Stimulated activated effector memory CD8-positive, alpha-beta T cell treated with anti-CD3 and anti-CD28 coated beads, Interleukin-12 subunit alpha, Interleukin-12 subunit beta, amount 100 ng/mL, for 72 hours (primary cell): Measurements from ENCODE around the gene BBS7.
A peak's percentile ranks its signal among the peaks of the same experiment; 100 is the strongest.

Experiments
- ATAC-seq: fragments of 150-1000 bp; cut with Tn5 transposase; 2 replicates; pipeline ENCODE4 v1.10.0; 2021
- DNase-seq, 2 donors: peaks; one replicate each; pipeline ENCODE4 v3.0.0; 2021 to 2022; ENCODE audit warnings: low spot score in 2 of 2
- H3K27ac Mint-ChIP-seq: one replicate; pipeline ENCODE4 v1.8.0; 2022; ENCODE audit warnings: mild to moderate bottlenecking, mixed read lengths
- H3K36me3 Mint-ChIP-seq: one replicate; pipeline ENCODE4 v1.8.0; 2022; ENCODE audit warnings: mild to moderate bottlenecking, mixed read lengths
- H3K4me1 Mint-ChIP-seq: one replicate; pipeline ENCODE4 v1.8.0; 2022; ENCODE audit warnings: mixed read lengths
- H3K4me3 Mint-ChIP-seq: one replicate; pipeline ENCODE4 v1.8.0; 2022; ENCODE audit warnings: mild to moderate bottlenecking, mixed read lengths
- H3K9me3 Mint-ChIP-seq: one replicate; pipeline ENCODE4 v1.8.0; 2022; ENCODE audit warnings: mixed read lengths

Gene BBS7

GRCh38 chr4:121789455-121789854 lies 80.8 kb downstream of the BBS7 start:
- DNase-seq (no peak), ATAC-seq (no peak)
- H3K27ac Mint-ChIP-seq, result peak overlapping the region; percentile 58
- H3K36me3 Mint-ChIP-seq, result no peaks in the 10 kb centered on the region
- H3K4me3 Mint-ChIP-seq, result no peak overlapping the region
- peaks cover 14% of the 10 kb centered on the region for H3K4me1 Mint-ChIP-seq
- H3K9me3 Mint-ChIP-seq, result no peaks in the 10 kb centered on the region

- H3K9me3 Mint-ChIP-seq, result no peaks in the 10 kb centered on the region
- no peaks in the 10 kb centered on the region for H3K36me3 Mint-ChIP-seq
- H3K4me1 Mint-ChIP-seq, result peaks cover 14% of the 10 kb centered on the region
- H3K4me3 Mint-ChIP-seq, result no peak overlapping the region
- ATAC-seq (peak; percentile 65), DNase-seq (no peak)
- H3K27ac Mint-ChIP-seq, result peak overlapping the region; percentile 58
These were observed 81.4 kb downstream of the BBS7 start for GRCh38 chr4:121788896-121789295.

- ATAC-seq (no peak), DNase-seq (no peak)
- Mint-ChIP-seq H3K27ac (no peak overlapping the region), H3K36me3 (no peaks in the 10 kb centered on the region), H3K4me3 (no peak overlapping the region), H3K4me1 (peaks cover 14% of the 10 kb centered on the region), H3K9me3 (no peaks in the 10 kb centered on the region)
These were observed 84.1 kb downstream of the BBS7 start for GRCh38 chr4:121786221-121786620.

- H3K4me3 Mint-ChIP-seq, result no peak overlapping the region
- no peaks in the 10 kb centered on the region for H3K9me3 Mint-ChIP-seq
- H3K4me1 Mint-ChIP-seq, result peaks cover 14% of the 10 kb centered on the region
- ATAC-seq (no peak), DNase-seq (no peak)
- H3K27ac Mint-ChIP-seq, result no peak overlapping the region
- H3K36me3 Mint-ChIP-seq, result no peaks in the 10 kb centered on the region
These were observed 84.8 kb downstream of the BBS7 start for GRCh38 chr4:121785479-121785878.

- Mint-ChIP-seq H3K27ac (no peak overlapping the region), H3K4me3 (no peak overlapping the region), H3K36me3 (no peaks in the 10 kb centered on the region), H3K9me3 (no peaks in the 10 kb centered on the region), H3K4me1 (peaks cover 14% of the 10 kb centered on the region)
- DNase-seq (no peak), ATAC-seq (no peak)
These were observed 85.3 kb downstream of the BBS7 start for GRCh38 chr4:121784975-121785374.

GRCh38 chr4:121784401-121784800 lies 85.9 kb downstream of the BBS7 start:
- Mint-ChIP-seq H3K9me3 (no peaks in the 10 kb centered on the region), H3K4me1 (peaks cover 12% of the 10 kb centered on the region), H3K4me3 (no peak overlapping the region), H3K36me3 (no peaks in the 10 kb centered on the region), H3K27ac (no peak overlapping the region)
- DNase-seq (no peak), ATAC-seq (no peak)

- ATAC-seq (no peak), DNase-seq (no peak)
- Mint-ChIP-seq H3K4me1 (peaks cover 3% of the 10 kb centered on the region), H3K9me3 (no peaks in the 10 kb centered on the region), H3K4me3 (no peak overlapping the region), H3K27ac (no peak overlapping the region), H3K36me3 (no peaks in the 10 kb centered on the region)
These were observed 87.1 kb downstream of the BBS7 start for GRCh38 chr4:121783210-121783609.

GRCh38 chr4:121778991-121779628 lies 91.2 kb downstream of the BBS7 start:
- H3K36me3 Mint-ChIP-seq, result no peaks in the 10 kb centered on the region
- no peak for ATAC-seq
- no peaks in the 10 kb centered on the region for H3K9me3 Mint-ChIP-seq
- no peak overlapping the region for H3K4me3 Mint-ChIP-seq
- no peak overlapping the region for H3K27ac Mint-ChIP-seq
- no peak for DNase-seq
- H3K4me1 Mint-ChIP-seq, result no peaks in the 10 kb centered on the region

- no peak overlapping the region for H3K4me3 Mint-ChIP-seq
- no peak for DNase-seq
These were observed 92.6 kb downstream of the BBS7 start for GRCh38 chr4:121777625-121778024.

GRCh38 chr4:121776610-121777401 lies 93.5 kb downstream of the BBS7 start:
- no peaks in the 10 kb centered on the region for H3K36me3 Mint-ChIP-seq
- H3K9me3 Mint-ChIP-seq, result no peaks in the 10 kb centered on the region
- ATAC-seq (peak; percentile 76), DNase-seq (no peak)
- H3K27ac Mint-ChIP-seq, result peak overlapping the region; percentile 27
- no peak overlapping the region for H3K4me3 Mint-ChIP-seq
- no peaks in the 10 kb centered on the region for H3K4me1 Mint-ChIP-seq

More at GRCh38 chr4:121777625-121778024, 92.6 kb downstream of the BBS7 start:
- no peaks in the 10 kb centered on the region for H3K4me1 Mint-ChIP-seq
- peak; percentile 72 for ATAC-seq
- no peaks in the 10 kb centered on the region for H3K36me3 Mint-ChIP-seq
- no peaks in the 10 kb centered on the region for H3K9me3 Mint-ChIP-seq
- H3K27ac Mint-ChIP-seq, result peak overlapping the region; percentile 74
